ENCODE results near the gene IP6K3.

The IP6K3 gene

DNA sequence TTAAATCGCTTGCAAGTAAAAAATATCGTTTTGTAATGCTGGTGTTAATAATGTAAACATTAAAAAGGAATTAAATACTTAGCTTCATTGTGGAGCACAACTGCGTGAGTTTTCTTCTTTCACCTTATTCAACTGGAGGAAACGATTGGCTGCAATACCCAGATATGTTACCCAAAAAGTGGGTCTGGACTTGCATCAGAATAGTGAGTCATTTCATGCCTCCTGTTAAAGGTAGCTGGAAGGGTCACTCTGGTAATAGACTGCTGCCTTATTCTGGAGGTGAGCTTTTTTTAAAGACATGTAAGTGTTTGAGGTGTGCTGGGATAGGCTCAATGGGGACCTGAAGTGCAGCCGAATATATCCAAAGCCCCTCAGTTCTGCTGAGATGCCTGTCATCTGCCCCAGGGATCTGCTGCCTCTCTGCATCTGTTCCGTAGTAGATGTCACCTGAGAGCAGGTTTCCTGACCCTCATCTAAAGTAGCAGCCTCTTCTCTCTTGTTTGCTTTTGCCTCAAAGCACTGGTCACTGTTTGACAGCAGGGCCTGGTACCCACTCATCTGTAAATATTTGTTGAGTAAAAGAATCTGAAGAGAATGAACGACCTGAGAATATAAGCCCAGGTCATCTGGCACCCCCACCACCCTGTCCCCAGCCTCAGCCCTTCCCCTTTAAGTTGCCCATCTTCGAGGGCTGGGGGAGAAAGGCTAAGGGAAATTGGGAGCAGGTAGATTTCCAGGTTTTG is 29.6 kb downstream of the IP6K3 start:
- TF ChIP-seq POLR2A (IDR thresholded peaks at IDR 0.05; ENCODE audit: extremely low read depth, insufficient read length) (no peak), MYC (IDR thresholded peaks at IDR 0.05; ENCODE audit: low read depth, low read length) (no peak)
- TF ChIP-seq, protein P1, sequence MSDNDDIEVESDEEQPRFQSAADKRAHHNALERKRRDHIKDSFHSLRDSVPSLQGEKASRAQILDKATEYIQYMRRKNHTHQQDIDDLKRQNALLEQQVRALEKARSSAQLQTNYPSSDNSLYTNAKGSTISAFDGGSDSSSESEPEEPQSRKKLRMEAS (IDR thresholded peaks at IDR 0.05; ENCODE audit: low read depth, low read length): no peak
- TF ChIP-seq, protein P2, sequence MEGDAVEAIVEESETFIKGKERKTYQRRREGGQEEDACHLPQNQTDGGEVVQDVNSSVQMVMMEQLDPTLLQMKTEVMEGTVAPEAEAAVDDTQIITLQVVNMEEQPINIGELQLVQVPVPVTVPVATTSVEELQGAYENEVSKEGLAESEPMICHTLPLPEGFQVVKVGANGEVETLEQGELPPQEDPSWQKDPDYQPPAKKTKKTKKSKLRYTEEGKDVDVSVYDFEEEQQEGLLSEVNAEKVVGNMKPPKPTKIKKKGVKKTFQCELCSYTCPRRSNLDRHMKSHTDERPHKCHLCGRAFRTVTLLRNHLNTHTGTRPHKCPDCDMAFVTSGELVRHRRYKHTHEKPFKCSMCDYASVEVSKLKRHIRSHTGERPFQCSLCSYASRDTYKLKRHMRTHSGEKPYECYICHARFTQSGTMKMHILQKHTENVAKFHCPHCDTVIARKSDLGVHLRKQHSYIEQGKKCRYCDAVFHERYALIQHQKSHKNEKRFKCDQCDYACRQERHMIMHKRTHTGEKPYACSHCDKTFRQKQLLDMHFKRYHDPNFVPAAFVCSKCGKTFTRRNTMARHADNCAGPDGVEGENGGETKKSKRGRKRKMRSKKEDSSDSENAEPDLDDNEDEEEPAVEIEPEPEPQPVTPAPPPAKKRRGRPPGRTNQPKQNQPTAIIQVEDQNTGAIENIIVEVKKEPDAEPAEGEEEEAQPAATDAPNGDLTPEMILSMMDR (IDR thresholded peaks at IDR 0.05; ENCODE audit: low read depth, low read length): no peak
- H3K4me3 ChIP-seq (ENCODE audit: low read depth, low read length): no peak overlapping the region
- DNase-seq (ENCODE audit: low read depth): no peak

DNA sequence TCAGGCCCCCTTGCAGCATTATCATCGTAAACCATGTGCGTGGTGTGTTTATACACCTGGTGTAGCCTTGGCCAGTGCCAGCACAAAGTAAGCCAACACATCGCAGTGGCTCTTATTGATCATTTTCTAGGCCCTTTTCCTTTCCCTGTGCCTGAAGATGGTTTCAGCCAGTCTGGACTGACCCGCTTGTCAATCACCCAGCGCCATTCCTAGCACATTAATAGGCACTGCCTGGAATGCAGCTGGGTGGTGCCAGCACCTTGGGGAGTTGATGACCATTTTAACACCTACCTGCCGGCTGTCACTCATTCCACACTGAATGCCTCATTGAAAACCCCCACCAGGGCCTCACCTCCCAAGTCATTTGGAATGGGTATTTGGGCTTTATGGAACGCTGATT is 30.3 kb downstream of the IP6K3 start:
- no peak overlapping the region for H3K4me3 ChIP-seq (ENCODE audit: low read depth, low read length)
- TF ChIP-seq, protein P2 (IDR thresholded peaks at IDR 0.05; ENCODE audit: low read depth, low read length): no peak
- TF ChIP-seq POLR2A (IDR thresholded peaks at IDR 0.05; ENCODE audit: extremely low read depth, insufficient read length): no peak
- TF ChIP-seq, protein P1 (IDR thresholded peaks at IDR 0.05; ENCODE audit: low read depth, low read length): no peak
- TF ChIP-seq MYC (IDR thresholded peaks at IDR 0.05; ENCODE audit: low read depth, low read length): no peak
- no peak for DNase-seq (ENCODE audit: low read depth)

DNA sequence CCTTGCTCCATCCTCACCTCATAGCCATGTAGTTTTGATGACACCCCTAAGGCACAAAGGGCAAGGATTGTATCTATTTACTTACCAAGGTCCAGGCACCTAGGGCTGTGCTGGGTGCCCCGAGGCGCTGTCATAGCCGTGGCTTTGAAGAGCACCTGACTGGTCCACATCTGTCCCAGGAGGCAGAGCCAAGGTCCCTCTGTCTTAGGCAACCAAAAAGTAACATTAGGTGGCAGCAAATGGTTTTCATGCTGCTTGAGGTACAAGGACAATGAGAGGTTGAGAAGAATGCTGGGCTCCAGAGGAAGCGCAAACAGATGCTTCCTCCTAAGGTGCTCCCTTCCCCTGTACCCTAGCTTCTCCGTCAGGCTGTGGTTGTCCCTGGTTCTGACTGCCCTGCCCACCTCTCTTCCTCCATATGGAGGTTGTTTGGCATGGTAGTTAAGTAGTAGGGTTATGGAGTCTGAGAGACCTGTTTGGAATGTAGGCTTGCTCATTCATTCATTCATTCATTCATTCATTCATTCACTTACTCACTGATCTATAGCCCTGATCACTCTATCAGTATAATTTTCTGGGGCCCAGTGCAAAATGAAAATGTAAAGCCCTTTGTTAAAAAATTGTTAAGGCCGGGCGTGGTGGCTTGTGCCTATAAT is 32.2 kb downstream of the IP6K3 start:
- H3K4me3 ChIP-seq (ENCODE audit: low read depth, low read length): no peak overlapping the region
- no peak for DNase-seq (ENCODE audit: low read depth)
- TF ChIP-seq, protein P1 (IDR thresholded peaks at IDR 0.05; ENCODE audit: low read depth, low read length): no peak
- no peak for TF ChIP-seq MYC (IDR thresholded peaks at IDR 0.05; ENCODE audit: low read depth, low read length)
- TF ChIP-seq, protein P2 (IDR thresholded peaks at IDR 0.05; ENCODE audit: low read depth, low read length): no peak
- TF ChIP-seq POLR2A (IDR thresholded peaks at IDR 0.05; ENCODE audit: extremely low read depth, insufficient read length): no peak

DNA sequence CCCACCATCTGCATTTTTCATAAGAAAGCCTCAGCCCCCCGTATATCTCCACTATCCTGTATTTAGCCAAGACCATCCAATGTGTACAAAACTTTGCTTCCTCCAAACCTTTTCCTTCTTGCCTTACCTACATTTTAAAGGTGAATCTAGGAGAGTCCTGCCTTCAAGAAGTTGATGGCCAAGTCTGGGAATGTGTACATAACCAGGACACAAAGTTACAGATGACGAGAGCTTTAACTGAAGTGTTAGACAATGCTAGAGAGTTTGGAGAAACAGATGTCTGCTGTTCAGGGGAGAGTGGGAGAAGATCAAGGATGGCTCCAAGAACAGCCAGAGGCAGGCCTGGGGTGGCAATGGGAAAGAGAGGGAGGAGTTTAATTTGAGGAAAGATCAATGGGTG is 32.9 kb downstream of the IP6K3 start:
- no peak overlapping the region for H3K4me3 ChIP-seq (ENCODE audit: low read depth, low read length)
- no peak for DNase-seq (ENCODE audit: low read depth)
- TF ChIP-seq, protein P1 (IDR thresholded peaks at IDR 0.05; ENCODE audit: low read depth, low read length): no peak
- TF ChIP-seq MYC (IDR thresholded peaks at IDR 0.05; ENCODE audit: low read depth, low read length) (no peak), POLR2A (IDR thresholded peaks at IDR 0.05; ENCODE audit: extremely low read depth, insufficient read length) (no peak)
- TF ChIP-seq, protein P2 (IDR thresholded peaks at IDR 0.05; ENCODE audit: low read depth, low read length): no peak

DNA sequence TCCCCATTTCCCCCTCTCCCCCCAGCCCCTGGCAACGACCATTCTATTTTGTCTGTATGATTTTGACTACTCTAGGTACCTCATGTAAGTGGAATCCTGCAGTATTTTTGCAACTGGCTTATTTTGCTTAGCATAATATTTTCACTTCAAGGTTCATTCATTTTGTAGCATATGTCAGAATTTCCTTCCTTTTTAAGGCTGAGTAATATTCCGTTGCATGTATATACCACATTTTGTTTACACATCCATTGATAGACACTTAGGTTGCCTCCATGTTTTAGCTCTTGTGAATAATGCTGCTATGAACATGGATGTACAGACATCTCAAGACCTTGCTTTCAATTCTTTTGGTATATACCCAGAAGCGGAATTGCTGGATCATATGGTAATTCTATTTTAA is 33.8 kb downstream of the IP6K3 start:
- TF ChIP-seq POLR2A (IDR thresholded peaks at IDR 0.05; ENCODE audit: extremely low read depth, insufficient read length) (no peak), MYC (IDR thresholded peaks at IDR 0.05; ENCODE audit: low read depth, low read length) (no peak)
- TF ChIP-seq, protein P2 (IDR thresholded peaks at IDR 0.05; ENCODE audit: low read depth, low read length): no peak
- TF ChIP-seq, protein P1 (IDR thresholded peaks at IDR 0.05; ENCODE audit: low read depth, low read length): no peak
- DNase-seq (ENCODE audit: low read depth): no peak
- H3K4me3 ChIP-seq (ENCODE audit: low read depth, low read length): no peak overlapping the region
